ENCODE measurements around the gene RAPGEF4.

RAPGEF4 gene

GRCh38 chr2:172701250-172701649, 34.4 kb upstream of the RAPGEF4 start:
- CTCF ChIA-PET = interaction anchor here (0.6 to 0.9 kb wide), 2 partner anchors 30 to 230 kb away, joined by 3 read pairs; no protein-coding TSS in a partner anchor
- H3K4me1 ChIP-seq (ENCODE audit: control insufficient read depth, insufficient read depth, low read length) = peaks cover 9% of the 10 kb centered on the region
- no peak overlapping the region for H3K27ac ChIP-seq (ENCODE audit: extremely low read depth, low read depth, low read length)
- POLR2A ChIA-PET = interaction anchor here (0.7 kb wide), 2 partner anchors 8 to 148 kb away, joined by 3 read pairs; no protein-coding TSS in a partner anchor
- no peak overlapping the region for H3K4me3 ChIP-seq (ENCODE audit: low read depth, low read length)
- no peaks in the 10 kb centered on the region for H3K9me3 ChIP-seq (ENCODE audit: control insufficient read depth, insufficient read depth, low read depth, low read length)
- TF ChIP-seq ZNF530 (tag by site-specific recombination; IDR thresholded peaks at IDR 0.05; ENCODE audit: low read depth) (no peak), ZNF837 (tag by site-specific recombination; IDR thresholded peaks at IDR 0.05) (no peak), ZNF549 (tag by site-specific recombination; IDR thresholded peaks at IDR 0.05) (no peak), ZNF473 (tag by site-specific recombination; IDR thresholded peaks at IDR 0.05) (no peak), ZNF341 (tag by site-specific recombination; IDR thresholded peaks at IDR 0.05; ENCODE audit: low read depth) (no peak), ZNF843 (tag by site-specific recombination; IDR thresholded peaks at IDR 0.05) (no peak), ZNF654 (tag by site-specific recombination; IDR thresholded peaks at IDR 0.05; ENCODE audit: low read depth) (no peak), ZNF169 (tag by site-specific recombination; IDR thresholded peaks at IDR 0.05) (no peak), ZNF664 (tag by site-specific recombination; IDR thresholded peaks at IDR 0.05) (no peak), ZNF324 (tag by site-specific recombination; IDR thresholded peaks at IDR 0.05) (no peak), SALL2 (tag by site-specific recombination; IDR thresholded peaks at IDR 0.05; ENCODE audit: borderline replicate concordance) (no peak)
- TF ChIP-seq, protein P1, sequence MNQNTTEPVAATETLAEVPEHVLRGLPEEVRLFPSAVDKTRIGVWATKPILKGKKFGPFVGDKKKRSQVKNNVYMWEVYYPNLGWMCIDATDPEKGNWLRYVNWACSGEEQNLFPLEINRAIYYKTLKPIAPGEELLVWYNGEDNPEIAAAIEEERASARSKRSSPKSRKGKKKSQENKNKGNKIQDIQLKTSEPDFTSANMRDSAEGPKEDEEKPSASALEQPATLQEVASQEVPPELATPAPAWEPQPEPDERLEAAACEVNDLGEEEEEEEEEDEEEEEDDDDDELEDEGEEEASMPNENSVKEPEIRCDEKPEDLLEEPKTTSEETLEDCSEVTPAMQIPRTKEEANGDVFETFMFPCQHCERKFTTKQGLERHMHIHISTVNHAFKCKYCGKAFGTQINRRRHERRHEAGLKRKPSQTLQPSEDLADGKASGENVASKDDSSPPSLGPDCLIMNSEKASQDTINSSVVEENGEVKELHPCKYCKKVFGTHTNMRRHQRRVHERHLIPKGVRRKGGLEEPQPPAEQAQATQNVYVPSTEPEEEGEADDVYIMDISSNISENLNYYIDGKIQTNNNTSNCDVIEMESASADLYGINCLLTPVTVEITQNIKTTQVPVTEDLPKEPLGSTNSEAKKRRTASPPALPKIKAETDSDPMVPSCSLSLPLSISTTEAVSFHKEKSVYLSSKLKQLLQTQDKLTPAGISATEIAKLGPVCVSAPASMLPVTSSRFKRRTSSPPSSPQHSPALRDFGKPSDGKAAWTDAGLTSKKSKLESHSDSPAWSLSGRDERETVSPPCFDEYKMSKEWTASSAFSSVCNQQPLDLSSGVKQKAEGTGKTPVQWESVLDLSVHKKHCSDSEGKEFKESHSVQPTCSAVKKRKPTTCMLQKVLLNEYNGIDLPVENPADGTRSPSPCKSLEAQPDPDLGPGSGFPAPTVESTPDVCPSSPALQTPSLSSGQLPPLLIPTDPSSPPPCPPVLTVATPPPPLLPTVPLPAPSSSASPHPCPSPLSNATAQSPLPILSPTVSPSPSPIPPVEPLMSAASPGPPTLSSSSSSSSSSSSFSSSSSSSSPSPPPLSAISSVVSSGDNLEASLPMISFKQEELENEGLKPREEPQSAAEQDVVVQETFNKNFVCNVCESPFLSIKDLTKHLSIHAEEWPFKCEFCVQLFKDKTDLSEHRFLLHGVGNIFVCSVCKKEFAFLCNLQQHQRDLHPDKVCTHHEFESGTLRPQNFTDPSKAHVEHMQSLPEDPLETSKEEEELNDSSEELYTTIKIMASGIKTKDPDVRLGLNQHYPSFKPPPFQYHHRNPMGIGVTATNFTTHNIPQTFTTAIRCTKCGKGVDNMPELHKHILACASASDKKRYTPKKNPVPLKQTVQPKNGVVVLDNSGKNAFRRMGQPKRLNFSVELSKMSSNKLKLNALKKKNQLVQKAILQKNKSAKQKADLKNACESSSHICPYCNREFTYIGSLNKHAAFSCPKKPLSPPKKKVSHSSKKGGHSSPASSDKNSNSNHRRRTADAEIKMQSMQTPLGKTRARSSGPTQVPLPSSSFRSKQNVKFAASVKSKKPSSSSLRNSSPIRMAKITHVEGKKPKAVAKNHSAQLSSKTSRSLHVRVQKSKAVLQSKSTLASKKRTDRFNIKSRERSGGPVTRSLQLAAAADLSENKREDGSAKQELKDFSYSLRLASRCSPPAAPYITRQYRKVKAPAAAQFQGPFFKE (tag by site-specific recombination; IDR thresholded peaks at IDR 0.05; ENCODE audit: borderline replicate concordance) = no peak
- no peaks in the 10 kb centered on the region for H3K36me3 ChIP-seq (ENCODE audit: control insufficient read depth in 2 of 2, insufficient read depth in 1 of 2, low read length in 2 of 2)

DNA sequence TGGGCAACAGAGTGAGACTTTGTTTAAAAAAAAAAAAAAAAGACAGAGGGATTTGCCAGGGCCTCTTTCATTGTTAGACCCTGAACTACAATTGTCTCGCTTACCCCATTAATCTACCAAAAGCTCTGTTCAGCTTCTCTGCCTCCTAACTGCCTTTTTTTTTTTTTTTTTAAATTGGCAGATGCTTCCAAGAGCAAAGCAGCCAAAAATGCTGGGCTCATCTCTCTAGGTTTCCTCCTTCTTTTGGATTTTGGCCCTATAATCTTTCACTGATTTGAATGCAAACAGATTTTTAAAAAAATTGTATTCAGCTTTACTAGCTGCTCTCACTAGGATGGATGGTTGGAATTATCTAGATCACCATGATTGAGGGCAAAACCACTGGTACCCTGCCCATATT, 33.2 kb upstream of the RAPGEF4 start:
- H3K4me1 ChIP-seq (ENCODE audit: control insufficient read depth, insufficient read depth, low read length) = peaks cover 7% of the 10 kb centered on the region
- H3K27ac ChIP-seq (ENCODE audit: extremely low read depth, low read depth, low read length) = no peak overlapping the region
- H3K9me3 ChIP-seq (ENCODE audit: control insufficient read depth, insufficient read depth, low read depth, low read length) = no peaks in the 10 kb centered on the region
- ChIA-PET POLR2A (no interaction called here), CTCF (interaction anchor here (0.6 to 1.4 kb wide), 3 partner anchors 9 to 466 kb away, joined by 3 to 4 read pairs (median 3); no protein-coding TSS in a partner anchor)
- H3K36me3 ChIP-seq (ENCODE audit: control insufficient read depth in 2 of 2, insufficient read depth in 1 of 2, low read length in 2 of 2) = no peaks in the 10 kb centered on the region
- H3K4me3 ChIP-seq (ENCODE audit: low read depth, low read length) = no peak overlapping the region
- no peak for TF ChIP-seq ZNF624 (tag by site-specific recombination; IDR thresholded peaks at IDR 0.05)
- TF ChIP-seq ZNF48 (tag by site-specific recombination; IDR thresholded peaks at IDR 0.05) = no peak
- TF ChIP-seq ZNF280C (tag by site-specific recombination; IDR thresholded peaks at IDR 0.05) = no peak
- TF ChIP-seq ZNF544 (tag by site-specific recombination; IDR thresholded peaks at IDR 0.05) = no peak
- no peak for TF ChIP-seq ZNF558 (tag by site-specific recombination; IDR thresholded peaks at IDR 0.05)
- no peak for TF ChIP-seq BCL11B (tag by site-specific recombination; IDR thresholded peaks at IDR 0.05; ENCODE audit: low read depth)
- no peak for TF ChIP-seq ZNF76 (tag by site-specific recombination; IDR thresholded peaks at IDR 0.05; ENCODE audit: borderline replicate concordance, low read depth)
- TF ChIP-seq SP2 (tag by site-specific recombination; IDR thresholded peaks at IDR 0.05) = no peak
- TF ChIP-seq ZNF184 (tag by site-specific recombination; IDR thresholded peaks at IDR 0.05) = no peak
